ENCODE measurements around the gene GFI1. TPM values are rescaled to one million over a fixed set of nuclear protein-coding genes. Genes with fewer than 3 reads are reported as not detected.

GFI1 gene
- polyA plus RNA-seq, 1 of the 3 experiments (the other 2 are of a cell fraction) = 0.18 TPM

DNA sequence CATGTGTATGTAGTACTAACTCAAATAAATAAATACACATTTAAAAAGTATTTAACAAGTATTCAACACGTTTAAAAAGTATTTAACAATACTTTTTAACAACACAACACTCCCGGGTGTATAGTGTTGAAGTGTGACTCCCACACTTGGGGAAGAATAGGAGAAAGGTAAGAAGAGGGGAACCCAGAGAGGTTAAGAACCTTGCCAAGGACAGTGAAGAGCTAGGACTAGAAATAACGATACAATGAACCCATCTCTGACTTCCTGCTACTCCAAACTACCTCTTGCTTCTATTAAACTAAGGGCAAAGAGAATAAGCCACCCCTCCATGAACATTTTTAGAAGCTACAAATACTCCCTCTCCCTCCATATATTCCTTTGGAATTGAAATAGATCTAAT lies 1.7 kb upstream of the GFI1 start:
- H3F3A ChIP-seq (replicated peaks; ENCODE audit: insufficient read depth) = peaks cover 7% of the 10 kb centered on the region
- no peaks in the 10 kb centered on the region for H3K36me3 ChIP-seq (replicated peaks in 1 of 2; ENCODE audit: control insufficient read depth in 1 of 2, insufficient read depth in 2 of 2, low read length in 1 of 2)
- H3K4me1 ChIP-seq (ENCODE audit: control insufficient read depth in 1 of 2, insufficient read depth in 2 of 2, low read depth in 1 of 2, low read length in 1 of 2) = peaks cover 0 to 8% of the 10 kb centered on the region in 2 experiments; a peak in 1 of 4 replicates
- ChIA-PET POLR2A (no interaction called here), CTCF (interaction anchor here (0.7 kb wide), 1 partner anchor 9 kb away, joined by 3 read pairs; no protein-coding TSS in a partner anchor)
- no peak for DNase-seq
- no peaks in the 10 kb centered on the region for H3K9me2 ChIP-seq
- WGBS (ENCODE audit: low lambda C conversion rate) = 23% methylated on average over 3 of the region's 3 CpGs
- no peak overlapping the region for H3K27ac ChIP-seq (ENCODE audit: low read depth in 2 of 2, low read length in 1 of 2)
- TF ChIP-seq FOSL2 (IDR thresholded peaks at IDR 0.05; ENCODE audit: borderline replicate concordance, low read depth) = no peak
- TF ChIP-seq SIN3A (IDR thresholded peaks at IDR 0.05; ENCODE audit: borderline replicate concordance, low read depth, low read length) = no peak
- TF ChIP-seq, protein P1, sequence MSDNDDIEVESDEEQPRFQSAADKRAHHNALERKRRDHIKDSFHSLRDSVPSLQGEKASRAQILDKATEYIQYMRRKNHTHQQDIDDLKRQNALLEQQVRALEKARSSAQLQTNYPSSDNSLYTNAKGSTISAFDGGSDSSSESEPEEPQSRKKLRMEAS (IDR thresholded peaks at IDR 0.05; ENCODE audit: low read depth) = no peak
- no peak for TF ChIP-seq NFIC (IDR thresholded peaks at IDR 0.05; ENCODE audit: borderline replicate concordance)
- H3K27me3 ChIP-seq (ENCODE audit: insufficient read depth) = peaks cover 58% of the 10 kb centered on the region
- no peak overlapping the region for H3K9ac ChIP-seq
- H3K79me2 ChIP-seq (ENCODE audit: insufficient read depth) = no peaks in the 10 kb centered on the region
- no peak overlapping the region for H3K4me3 ChIP-seq (ENCODE audit: low read depth in 2 of 2, low read length in 1 of 2)
- H2AFZ ChIP-seq (ENCODE audit: low read depth) = no peak overlapping the region
- H3K4me2 ChIP-seq = no peak overlapping the region
- H3K9me3 ChIP-seq = no peaks in the 10 kb centered on the region
- 0 out of 2 replicates have a peak, but pooled peaks cover 6% of the 10 kb centered on the region for H4K20me1 ChIP-seq (ENCODE audit: insufficient read depth)

GRCh38 chr1:92487078-92487605 lies 417 bp upstream of the GFI1 start:
- Histone ChIP-seq H4K20me1 (ENCODE audit: insufficient read depth) (peaks cover 6% of the 10 kb centered on the region; the same call in 1 of the 2 replicates), H3K9me2 (no peaks in the 10 kb centered on the region), H3K9me3 (no peaks in the 10 kb centered on the region), H3K79me2 (ENCODE audit: insufficient read depth) (no peaks in the 10 kb centered on the region), H3K4me2 (peak overlapping the region; percentile 47; the same call in 1 of the 2 replicates), H3F3A (replicated peaks; ENCODE audit: insufficient read depth) (peaks cover 7% of the 10 kb centered on the region), H3K27ac (ENCODE audit: low read depth in 2 of 2, low read length in 1 of 2) (no peak overlapping the region), H3K4me1 (ENCODE audit: control insufficient read depth in 1 of 2, insufficient read depth in 2 of 2, low read depth in 1 of 2, low read length in 1 of 2) (peaks cover 0 to 13% of the 10 kb centered on the region in 2 experiments; a peak in 1 of 4 replicates), H3K27me3 (ENCODE audit: insufficient read depth) (peaks cover 71% of the 10 kb centered on the region), H3K36me3 (replicated peaks in 1 of 2; ENCODE audit: control insufficient read depth in 1 of 2, insufficient read depth in 2 of 2, low read length in 1 of 2) (no peaks in the 10 kb centered on the region), H2AFZ (ENCODE audit: low read depth) (no peak overlapping the region), H3K4me3 (ENCODE audit: low read depth in 2 of 2, low read length in 1 of 2) (no peak overlapping the region), H3K9ac (no peak overlapping the region)
- WGBS (ENCODE audit: low lambda C conversion rate) = 71% methylated on average over 5 of the region's 7 CpGs
- CTCF ChIA-PET = interaction anchor here (0.6 to 1.4 kb wide), 2 partner anchors 13 to 173 kb away, joined by 3 to 4 read pairs; no protein-coding TSS in a partner anchor
- POLR2A ChIA-PET = no interaction called here
- no peak for DNase-seq
- TF ChIP-seq RAD21 (IDR thresholded peaks at IDR 0.05; ENCODE audit: low read length) = no peak
- TF ChIP-seq RFX5 (IDR thresholded peaks at IDR 0.05; ENCODE audit: low read length) = no peak
- no peak for TF ChIP-seq IRF3 (IDR thresholded peaks at IDR 0.05; ENCODE audit: low read depth, low read length)
- TF ChIP-seq CTCF (IDR thresholded peaks at IDR 0.05) = no peak
- no peak for TF ChIP-seq NRF1 (IDR thresholded peaks at IDR 0.05; ENCODE audit: low read depth, low read length)
- no peak for TF ChIP-seq TEAD4 (IDR thresholded peaks at IDR 0.05; ENCODE audit: borderline replicate concordance, insufficient read depth)
- TF ChIP-seq ELF1 (IDR thresholded peaks at IDR 0.05) = no peak
- TF ChIP-seq, protein P2, sequence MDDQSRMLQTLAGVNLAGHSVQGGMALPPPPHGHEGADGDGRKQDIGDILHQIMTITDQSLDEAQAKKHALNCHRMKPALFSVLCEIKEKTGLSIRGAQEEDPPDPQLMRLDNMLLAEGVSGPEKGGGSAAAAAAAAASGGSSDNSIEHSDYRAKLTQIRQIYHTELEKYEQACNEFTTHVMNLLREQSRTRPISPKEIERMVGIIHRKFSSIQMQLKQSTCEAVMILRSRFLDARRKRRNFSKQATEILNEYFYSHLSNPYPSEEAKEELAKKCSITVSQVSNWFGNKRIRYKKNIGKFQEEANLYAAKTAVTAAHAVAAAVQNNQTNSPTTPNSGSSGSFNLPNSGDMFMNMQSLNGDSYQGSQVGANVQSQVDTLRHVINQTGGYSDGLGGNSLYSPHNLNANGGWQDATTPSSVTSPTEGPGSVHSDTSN (IDR thresholded peaks at IDR 0.05) = no peak
- no peak for TF ChIP-seq GABPA (IDR thresholded peaks at IDR 0.05; ENCODE audit: low read depth)
- no peak for TF ChIP-seq EP300 (IDR thresholded peaks at IDR 0.05; ENCODE audit: borderline replicate concordance in 1 of 2, low read depth in 1 of 2, low read length in 1 of 2)
- no peak for TF ChIP-seq TAF1 (IDR thresholded peaks at IDR 0.05; ENCODE audit: borderline replicate concordance, low read depth, low read length)
- TF ChIP-seq GATA2 (CRISPR knock-in tag; IDR thresholded peaks at IDR 0.05) = no peak
- no peak for TF ChIP-seq MEF2A (IDR thresholded peaks at IDR 0.05; ENCODE audit: borderline replicate concordance, low read depth)
- no peak for TF ChIP-seq SMC3 (IDR thresholded peaks at IDR 0.05; ENCODE audit: low read depth, low read length)
- TF ChIP-seq, protein P3, sequence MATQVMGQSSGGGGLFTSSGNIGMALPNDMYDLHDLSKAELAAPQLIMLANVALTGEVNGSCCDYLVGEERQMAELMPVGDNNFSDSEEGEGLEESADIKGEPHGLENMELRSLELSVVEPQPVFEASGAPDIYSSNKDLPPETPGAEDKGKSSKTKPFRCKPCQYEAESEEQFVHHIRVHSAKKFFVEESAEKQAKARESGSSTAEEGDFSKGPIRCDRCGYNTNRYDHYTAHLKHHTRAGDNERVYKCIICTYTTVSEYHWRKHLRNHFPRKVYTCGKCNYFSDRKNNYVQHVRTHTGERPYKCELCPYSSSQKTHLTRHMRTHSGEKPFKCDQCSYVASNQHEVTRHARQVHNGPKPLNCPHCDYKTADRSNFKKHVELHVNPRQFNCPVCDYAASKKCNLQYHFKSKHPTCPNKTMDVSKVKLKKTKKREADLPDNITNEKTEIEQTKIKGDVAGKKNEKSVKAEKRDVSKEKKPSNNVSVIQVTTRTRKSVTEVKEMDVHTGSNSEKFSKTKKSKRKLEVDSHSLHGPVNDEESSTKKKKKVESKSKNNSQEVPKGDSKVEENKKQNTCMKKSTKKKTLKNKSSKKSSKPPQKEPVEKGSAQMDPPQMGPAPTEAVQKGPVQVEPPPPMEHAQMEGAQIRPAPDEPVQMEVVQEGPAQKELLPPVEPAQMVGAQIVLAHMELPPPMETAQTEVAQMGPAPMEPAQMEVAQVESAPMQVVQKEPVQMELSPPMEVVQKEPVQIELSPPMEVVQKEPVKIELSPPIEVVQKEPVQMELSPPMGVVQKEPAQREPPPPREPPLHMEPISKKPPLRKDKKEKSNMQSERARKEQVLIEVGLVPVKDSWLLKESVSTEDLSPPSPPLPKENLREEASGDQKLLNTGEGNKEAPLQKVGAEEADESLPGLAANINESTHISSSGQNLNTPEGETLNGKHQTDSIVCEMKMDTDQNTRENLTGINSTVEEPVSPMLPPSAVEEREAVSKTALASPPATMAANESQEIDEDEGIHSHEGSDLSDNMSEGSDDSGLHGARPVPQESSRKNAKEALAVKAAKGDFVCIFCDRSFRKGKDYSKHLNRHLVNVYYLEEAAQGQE (IDR thresholded peaks at IDR 0.05; ENCODE audit: low read depth, low read length) = no peak
